Neural crest cell (in vitro differentiated cells): ENCODE measurements around the gene GREB1L. TPM values are rescaled to one million over a fixed set of nuclear protein-coding genes. Genes with fewer than 3 reads are reported as not detected.

Experiments
- DNase-seq: peaks from one replicate; pipeline ENCODE4 v3.0.0; 2021; ENCODE audit warnings: low read depth, mixed read lengths, low spot score
- H3K27ac Mint-ChIP-seq: one replicate; pipeline ENCODE4 v1.8.0; 2021; ENCODE audit warnings: mild to moderate bottlenecking, mixed read lengths; ENCODE audit not compliant: unreplicated experiment
- H3K27me3 Mint-ChIP-seq: 2 replicates; pipeline ENCODE4 v1.8.0; 2021; ENCODE audit warnings: low read depth, mild to moderate bottlenecking, mixed read lengths
- H3K36me3 Mint-ChIP-seq: 2 replicates; pipeline ENCODE4 v1.8.0; 2021; ENCODE audit warnings: low read depth, mild to moderate bottlenecking, mixed read lengths
- H3K4me1 Mint-ChIP-seq: 2 replicates; pipeline ENCODE4 v1.8.0; 2021; ENCODE audit warnings: mixed read lengths
- H3K4me3 Mint-ChIP-seq: one replicate; pipeline ENCODE4 v1.8.0; 2021; ENCODE audit warnings: mild to moderate bottlenecking, mixed read lengths
- H3K9me3 Mint-ChIP-seq: 2 replicates; pipeline ENCODE4 v1.8.0; 2021; ENCODE audit warnings: mixed read lengths
- CTCF ChIP-seq: fragments of 200-600 bp; sonication (generic); conservative IDR thresholded peaks from 2 replicates; pipeline ENCODE4 v1.5.0; 2021; ENCODE audit warnings: antibody characterized with exemption, mild to moderate bottlenecking
- total RNA-seq: library from RNA; stranded (reverse); gene quantifications from 2 replicates; pipeline ENCODE4 v1.2.1, GENCODE V29; 2021

Gene GREB1L
- total RNA-seq, 1 donor from 2014 or later = 80.5 TPM

- Mint-ChIP-seq H3K27me3 (no peaks in the 10 kb centered on the region), H3K27ac (no peak overlapping the region), H3K36me3 (peaks cover 16% of the 10 kb centered on the region), H3K4me3 (no peak overlapping the region), H3K4me1 (peaks cover 4% of the 10 kb centered on the region), H3K9me3 (no peaks in the 10 kb centered on the region)
- no peak for DNase-seq
- TF ChIP-seq CTCF = no peak
These were observed 149.1 kb downstream of the GREB1L start for GRCh38 chr18:21391074-21391673.

- Mint-ChIP-seq H3K4me1 (peaks cover 4% of the 10 kb centered on the region), H3K9me3 (peaks cover 2% of the 10 kb centered on the region), H3K27ac (no peak overlapping the region), H3K36me3 (peaks cover 20% of the 10 kb centered on the region), H3K27me3 (no peaks in the 10 kb centered on the region), H3K4me3 (no peak overlapping the region)
- DNase-seq = no peak
- TF ChIP-seq CTCF = no peak
These were observed 152.0 kb downstream of the GREB1L start for GRCh38 chr18:21393986-21394385.

- no peaks in the 10 kb centered on the region for H3K27me3 Mint-ChIP-seq
- no peaks in the 10 kb centered on the region for H3K4me1 Mint-ChIP-seq
- peaks cover 5% of the 10 kb centered on the region for H3K9me3 Mint-ChIP-seq
- H3K36me3 Mint-ChIP-seq = peaks cover 21% of the 10 kb centered on the region
- H3K4me3 Mint-ChIP-seq = no peak overlapping the region
- DNase-seq = no peak
- TF ChIP-seq CTCF = no peak
- no peak overlapping the region for H3K27ac Mint-ChIP-seq
These were observed 156.1 kb downstream of the GREB1L start for GRCh38 chr18:21398121-21398520.

- no peaks in the 10 kb centered on the region for H3K27me3 Mint-ChIP-seq
These were observed 160.2 kb downstream of the GREB1L start for GRCh38 chr18:21402272-21402671.

GRCh38 chr18:21404426-21404825 is 162.4 kb downstream of the GREB1L start:
- DNase-seq = no peak
- TF ChIP-seq CTCF = no peak
- H3K36me3 Mint-ChIP-seq = peaks cover 5% of the 10 kb centered on the region
- H3K9me3 Mint-ChIP-seq = no peaks in the 10 kb centered on the region
- no peaks in the 10 kb centered on the region for H3K27me3 Mint-ChIP-seq
- H3K4me3 Mint-ChIP-seq = no peak overlapping the region
- H3K4me1 Mint-ChIP-seq = no peaks in the 10 kb centered on the region
- H3K27ac Mint-ChIP-seq = no peak overlapping the region

More at GRCh38 chr18:21402272-21402671, 160.2 kb downstream of the GREB1L start:
- Mint-ChIP-seq H3K9me3 (peaks cover 5% of the 10 kb centered on the region), H3K36me3 (peaks cover 13% of the 10 kb centered on the region), H3K4me1 (no peaks in the 10 kb centered on the region), H3K4me3 (no peak overlapping the region), H3K27ac (no peak overlapping the region)
- no peak for TF ChIP-seq CTCF
- no peak for DNase-seq
